Midbrain (tissue), 1 donor: Measurements from ENCODE around the gene FOXO3.
"Not testable (repeated sequence)": the region's sequence is repeated elsewhere in the genome, so short reads cannot be mapped to it uniquely, and the experiment has no call there.

Source experiments
- DNase-seq: peaks from one replicate; lab custom pipeline; 2025; lab: John Stamatoyannopoulos, UW

FOXO3 gene

DNA sequence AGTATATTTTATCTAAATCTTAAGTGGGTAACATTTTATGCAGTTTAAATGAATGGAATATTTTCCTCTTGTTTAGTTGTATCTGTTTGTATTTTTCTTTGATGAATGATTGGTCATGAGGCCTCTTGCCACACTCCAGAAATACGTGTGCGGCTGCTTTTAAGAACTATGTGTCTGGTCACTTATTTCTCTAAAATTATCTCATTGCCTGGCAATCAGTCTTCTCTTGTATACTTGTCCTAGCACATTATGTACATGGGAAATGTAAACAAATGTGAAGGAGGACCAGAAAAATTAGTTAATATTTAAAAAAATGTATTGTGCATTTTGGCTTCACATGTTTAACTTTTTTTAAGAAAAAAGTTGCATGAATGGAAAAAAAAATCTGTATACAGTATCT, 123.3 kb downstream of the FOXO3 start:
- not testable (repeated sequence) for DNase-seq

DNA sequence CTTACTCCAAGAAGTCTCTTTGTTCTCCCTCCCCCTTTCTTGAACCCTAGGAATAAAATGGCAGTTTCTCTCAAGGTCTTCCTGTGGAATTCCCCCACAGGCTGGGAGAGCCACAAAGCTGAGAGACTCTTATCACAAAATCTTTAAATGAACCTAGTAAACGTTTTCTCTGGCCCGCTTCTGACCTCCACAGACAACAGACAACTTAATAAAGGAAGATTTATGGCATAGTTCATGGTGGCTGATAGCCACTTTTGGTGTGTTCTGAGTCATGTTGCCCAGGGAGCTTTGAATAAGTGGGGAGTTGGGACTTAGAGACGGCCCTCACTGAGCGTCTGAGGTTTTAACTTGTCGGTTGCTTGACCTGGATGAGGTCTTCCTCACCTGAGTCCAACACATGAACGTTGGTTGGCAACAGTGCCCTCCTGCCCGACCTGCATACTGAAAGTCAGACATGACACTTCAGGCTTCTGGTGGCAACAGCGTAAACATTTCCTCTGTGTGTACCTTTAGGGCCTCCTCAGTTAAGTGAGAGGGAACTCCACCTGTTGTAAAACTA, 124.1 kb downstream of the FOXO3 start:
- DNase-seq, result no peak

DNA sequence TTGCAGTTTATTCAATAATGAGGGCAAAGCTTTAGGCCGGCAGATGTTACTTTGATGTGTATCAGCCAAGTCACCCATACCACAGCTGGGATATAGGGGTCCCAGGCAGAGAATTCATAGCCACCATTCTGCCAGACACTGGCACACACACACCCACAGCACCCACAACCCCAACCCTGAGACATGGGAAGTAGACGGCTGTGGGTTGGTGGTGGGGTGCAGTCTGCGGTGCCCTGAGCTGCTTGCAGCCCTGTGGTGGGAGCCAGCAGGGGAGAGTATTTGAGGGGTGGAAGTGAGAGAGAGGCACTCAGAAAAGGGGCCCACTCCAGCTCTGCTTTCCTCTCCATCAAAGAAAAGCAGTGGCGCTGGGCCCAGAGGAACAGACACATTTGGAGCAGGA, 125.3 kb downstream of the FOXO3 start:
- DNase-seq, result no peak

DNA sequence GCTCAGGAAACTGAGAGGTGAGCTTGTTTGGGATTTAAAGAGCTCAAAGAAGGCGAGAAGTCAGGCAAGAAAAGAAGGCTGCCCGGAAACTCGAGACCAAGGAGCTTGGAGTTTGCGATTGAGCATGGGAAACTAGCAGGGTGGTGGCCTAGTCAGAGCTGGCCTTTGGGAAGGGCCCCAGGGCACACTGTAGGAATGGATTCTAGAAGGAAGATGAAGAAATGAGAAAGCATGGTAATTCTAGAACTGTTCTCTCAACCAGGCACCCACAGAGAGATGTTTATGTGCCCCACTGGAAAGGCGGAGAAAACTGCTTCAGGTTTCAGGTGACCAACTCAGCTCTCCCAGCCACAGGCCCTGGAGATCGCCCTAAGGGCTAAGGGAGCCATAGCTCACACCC, 126.2 kb downstream of the FOXO3 start:
- no peak for DNase-seq

GRCh38 chr6:108687921-108688320, 127.2 kb downstream of the FOXO3 start:
- no peak for DNase-seq

DNA sequence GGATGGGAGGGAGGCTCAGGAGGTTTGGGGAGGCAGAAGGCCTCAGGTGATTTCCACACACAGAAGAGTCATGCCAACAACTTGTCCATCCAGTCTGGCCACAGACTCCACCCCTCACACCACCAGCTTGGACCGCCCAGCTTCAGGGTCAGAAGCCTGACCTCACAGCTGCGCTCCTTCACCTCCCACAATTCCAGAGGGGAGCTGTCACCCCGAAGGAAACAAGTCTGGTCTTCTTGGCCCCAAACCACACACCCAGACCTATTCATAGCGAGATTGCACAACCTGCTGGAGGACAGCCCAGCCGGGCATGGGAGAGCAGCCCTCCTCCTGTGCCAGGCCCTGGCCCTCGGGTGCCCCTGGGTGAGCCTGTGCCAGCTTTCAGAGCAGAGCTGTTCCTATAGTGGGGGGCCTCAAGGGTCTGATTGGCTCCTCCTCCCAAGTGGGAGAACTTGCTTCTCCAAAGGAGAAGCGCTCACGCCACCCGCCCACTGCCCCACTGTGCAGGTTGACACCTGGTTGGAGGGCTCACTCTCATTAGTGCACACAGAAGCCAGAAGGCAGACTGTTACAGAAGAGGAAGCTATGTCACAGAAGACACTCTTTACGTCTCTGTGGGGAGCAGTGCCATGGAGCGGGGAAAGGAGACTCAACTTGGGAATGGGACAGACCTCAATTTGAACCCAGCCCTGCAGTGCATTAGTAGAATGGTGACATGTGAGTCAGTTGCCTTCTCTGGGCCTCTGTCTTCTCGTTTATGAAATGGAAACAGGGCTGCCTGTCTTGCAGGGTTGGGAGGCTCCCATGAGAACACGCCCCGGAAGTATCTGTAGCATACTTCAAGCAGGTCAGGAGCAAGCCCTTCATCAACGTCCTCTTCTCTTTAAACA, 128.8 kb downstream of the FOXO3 start:
- DNase-seq, result peak; percentile 72

GRCh38 chr6:108690326-108691049, 129.8 kb downstream of the FOXO3 start:
- no peak for DNase-seq

DNA sequence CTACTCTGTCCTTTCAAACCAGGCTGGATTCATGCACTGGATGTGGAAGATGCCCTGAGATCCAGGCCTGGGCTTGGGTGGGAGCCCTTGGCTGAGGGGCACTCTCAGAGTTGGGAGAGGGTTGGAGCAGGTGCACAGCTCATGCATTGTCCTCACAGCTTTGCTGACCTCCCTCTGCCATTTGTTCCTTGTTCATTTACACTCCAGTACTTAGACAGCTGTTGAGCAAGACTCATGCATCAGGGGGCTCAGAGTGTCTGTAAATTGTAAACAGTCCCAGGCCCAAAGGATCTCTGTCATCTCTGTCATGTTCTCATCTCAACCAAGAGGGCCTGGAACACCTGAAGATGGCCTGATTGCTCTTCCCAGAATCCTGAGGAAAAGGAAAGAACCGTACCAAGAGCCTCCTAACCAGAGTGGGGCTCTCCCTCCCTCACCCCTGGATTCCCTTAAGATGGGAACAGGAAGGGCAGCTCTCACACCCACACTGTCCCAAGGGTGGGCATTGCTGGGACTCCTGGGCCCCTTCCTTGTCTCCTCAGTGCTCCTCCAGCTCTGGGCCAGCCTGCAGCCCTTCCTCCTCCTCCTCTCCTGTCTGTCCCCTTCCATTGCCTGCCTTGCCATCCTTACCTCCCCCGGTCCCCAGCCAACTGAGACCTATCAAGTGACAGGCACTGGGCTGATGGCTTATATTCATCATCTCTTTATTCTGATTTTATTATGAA, 132.9 kb downstream of the FOXO3 start:
- DNase-seq, result no peak

DNA sequence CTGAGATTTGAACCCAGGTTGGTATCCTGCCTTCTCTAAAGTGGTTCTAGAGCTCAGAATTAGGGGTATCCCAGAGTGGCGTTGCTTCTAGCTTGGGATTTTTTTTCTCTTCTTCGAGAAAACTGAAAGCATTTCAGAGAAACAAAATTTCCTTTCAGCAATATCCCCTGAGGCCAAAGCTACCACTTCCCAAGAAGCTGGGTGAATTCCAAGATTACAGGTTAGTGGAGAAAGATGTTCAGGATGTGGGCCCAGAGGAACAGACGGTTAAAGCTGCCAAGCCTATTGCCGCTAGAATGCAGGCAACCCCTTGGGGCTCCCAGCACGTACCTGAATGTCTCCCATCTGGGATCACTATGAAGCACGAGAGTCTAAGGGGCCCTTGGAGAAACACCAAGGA, 134.1 kb downstream of the FOXO3 start:
- DNase-seq, result no peak

DNA sequence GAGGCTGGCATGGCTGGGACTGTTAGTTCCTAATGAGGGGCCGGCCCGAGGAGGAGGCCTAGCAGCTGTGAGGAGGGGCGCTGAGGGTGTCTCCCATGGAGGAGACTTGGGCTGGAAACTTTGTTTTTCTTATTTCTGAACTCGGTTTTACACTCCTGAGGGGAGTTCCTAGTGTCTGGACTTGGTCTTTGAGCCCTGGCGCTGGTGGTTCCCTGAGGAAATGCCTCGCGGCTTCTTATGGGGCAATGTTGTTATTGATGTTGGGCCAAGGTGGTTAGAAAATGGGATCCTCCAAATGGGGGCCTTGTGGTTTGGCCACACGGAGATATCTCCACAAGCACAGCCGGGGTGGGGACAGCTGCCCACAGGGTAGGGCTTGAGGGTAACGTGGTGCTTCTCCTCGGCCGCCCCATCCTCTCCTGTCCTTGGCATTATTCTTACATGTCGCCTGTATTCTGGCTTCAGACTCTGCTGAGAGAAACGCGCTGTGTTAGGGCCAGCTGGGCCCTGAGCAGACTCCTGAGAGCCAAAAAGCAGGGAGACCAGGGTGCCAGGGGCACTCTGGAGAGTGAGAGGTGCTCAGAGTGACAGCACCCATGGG, 136.9 kb downstream of the FOXO3 start:
- DNase-seq, result no peak

DNA sequence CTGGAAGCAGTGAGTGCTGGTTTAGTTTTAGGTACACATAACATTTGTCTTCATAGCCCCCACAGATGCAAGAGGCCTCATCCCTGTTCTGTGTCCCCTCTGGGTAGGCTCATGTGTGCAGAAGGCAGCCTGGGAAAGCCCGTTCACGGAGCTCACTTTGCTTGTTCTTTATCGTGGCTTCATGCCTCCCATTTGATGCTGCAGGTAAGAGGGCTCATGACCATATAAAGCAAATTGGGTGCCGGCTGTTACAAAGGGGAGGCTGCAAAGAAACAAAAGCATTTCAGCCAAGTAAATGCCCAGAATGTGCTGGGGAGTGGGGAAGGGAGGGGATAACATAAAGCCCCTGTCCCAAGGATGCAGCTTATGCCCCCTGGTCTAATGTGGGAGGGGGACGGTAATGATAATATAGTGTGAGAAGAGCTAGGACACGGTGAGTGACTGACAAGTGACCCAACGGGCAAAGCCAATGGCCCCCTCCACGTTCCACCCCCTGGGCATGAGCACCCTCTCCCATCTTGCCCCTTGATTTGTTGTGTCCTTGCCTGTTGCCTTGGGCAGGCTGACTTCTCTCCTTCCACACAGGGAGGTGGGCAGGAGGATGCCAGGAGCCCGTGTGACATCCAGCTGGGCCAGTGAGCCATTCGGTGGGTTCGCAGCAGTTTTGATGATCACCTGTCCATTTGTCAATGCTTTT, 138.0 kb downstream of the FOXO3 start:
- no peak for DNase-seq

- no peak for DNase-seq
These were observed 138.7 kb downstream of the FOXO3 start for GRCh38 chr6:108699290-108700041.

GRCh38 chr6:108702106-108702851, 141.6 kb downstream of the FOXO3 start:
- DNase-seq, result no peak

GRCh38 chr6:108706649-108707048, 145.9 kb downstream of the FOXO3 start:
- DNase-seq, result no peak

DNA sequence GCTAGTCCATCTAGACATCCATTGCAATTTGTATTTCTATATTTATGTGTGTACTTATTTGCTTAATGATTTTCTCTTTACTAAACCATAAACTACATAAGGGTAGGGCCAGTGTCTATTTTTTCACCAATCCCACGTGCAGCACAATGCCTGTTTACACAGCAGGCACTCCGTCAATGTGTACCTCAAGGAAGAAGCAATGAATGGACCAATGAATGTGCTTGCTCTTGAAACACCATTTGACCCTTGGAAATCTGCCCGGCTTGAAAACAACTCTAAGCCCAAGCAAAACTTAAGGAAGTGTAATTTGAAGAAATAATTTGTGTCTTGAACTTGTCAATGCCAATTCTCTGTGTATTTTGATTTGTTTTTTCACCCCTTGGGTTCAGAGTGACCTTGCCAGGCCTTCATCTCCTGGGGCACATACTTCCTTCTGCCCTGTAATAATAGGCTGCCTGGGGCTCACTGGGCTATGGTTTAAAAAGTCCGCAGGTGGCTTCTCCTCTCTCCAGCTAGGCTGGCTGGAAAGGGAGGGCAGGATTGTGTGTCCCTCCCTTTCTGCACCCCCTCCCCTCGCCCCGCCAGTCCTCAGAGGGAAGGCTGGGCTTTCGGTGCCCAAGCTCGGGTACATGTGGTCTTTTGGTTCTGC, 146.7 kb downstream of the FOXO3 start:
- DNase-seq, result no peak

- no peak for DNase-seq
These were observed 149.3 kb downstream of the FOXO3 start for GRCh38 chr6:108710030-108710429.

DNA sequence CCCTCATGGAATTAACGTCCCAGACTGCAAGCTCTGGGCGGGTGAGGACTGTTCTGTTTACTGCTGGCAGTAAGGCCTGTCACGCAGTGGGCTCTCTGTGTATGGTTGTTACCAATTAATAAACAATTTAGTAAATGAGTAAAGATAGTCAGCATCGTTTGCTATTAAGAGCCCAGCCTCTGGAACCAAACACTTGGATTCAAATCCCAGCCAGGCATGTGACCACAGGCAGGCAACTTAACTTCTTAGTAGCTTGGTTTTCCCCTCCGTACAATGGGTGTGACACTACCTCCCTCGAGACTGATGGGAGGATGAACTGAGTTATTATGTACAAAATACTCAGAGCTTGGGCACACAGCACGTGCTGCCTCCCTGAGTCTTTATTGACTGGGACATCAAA, 149.8 kb downstream of the FOXO3 start:
- no peak for DNase-seq

- DNase-seq, result no peak
These were observed 150.4 kb downstream of the FOXO3 start for GRCh38 chr6:108711071-108711470.

GRCh38 chr6:108711826-108712225, 151.1 kb downstream of the FOXO3 start:
- no peak for DNase-seq
